HG03060 (cell line): ENCODE measurements around the gene TRIM3.
"Not testable (repeated sequence)": the region's sequence is repeated elsewhere in the genome, so short reads cannot be mapped to it uniquely, and the experiment has no call there.

Experiments
- ATAC-seq: cut with Tn5 transposase; IDR thresholded peaks from one replicate; pipeline ENCODE4 v1.9.1; 2021; ENCODE audit warnings: low read depth, moderate number of reproducible peaks; ENCODE audit not compliant: unreplicated experiment

The TRIM3 gene

GRCh38 chr11:6473451-6474412, at the start of gene TRIM3:
Gene TRIM3 (minus strand): TSS chr11:6473941. CDS start chr11:6465695, 8,246 bp downstream.
- ATAC-seq, result no peak

DNA sequence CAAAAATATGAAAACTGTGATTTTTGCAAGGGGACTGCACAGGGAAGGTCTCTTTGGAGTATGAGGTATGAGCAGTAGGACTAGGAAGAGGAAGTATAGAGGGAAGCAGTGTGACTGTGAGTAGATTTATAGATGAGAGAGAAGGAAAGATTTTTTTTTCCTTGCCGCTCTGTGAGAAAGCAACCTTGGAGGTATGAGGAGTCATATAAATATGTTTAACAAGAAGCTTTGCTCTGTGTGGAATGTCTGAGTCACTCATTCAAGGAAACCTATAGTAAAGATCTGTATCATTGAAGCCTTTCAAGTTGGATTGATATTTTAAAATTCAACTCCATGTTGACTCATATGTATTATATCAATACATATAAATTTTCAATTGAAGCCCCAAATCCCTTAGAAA, 49.5 kb upstream of the TRIM3 start:
- ATAC-seq, result no peak

GRCh38 chr11:6521946-6522345, 48.2 kb upstream of the TRIM3 start:
- ATAC-seq, result not testable (repeated sequence)

- ATAC-seq, result no peak
Measured at GRCh38 chr11:6520265-6520664, 46.5 kb upstream of the TRIM3 start.

DNA sequence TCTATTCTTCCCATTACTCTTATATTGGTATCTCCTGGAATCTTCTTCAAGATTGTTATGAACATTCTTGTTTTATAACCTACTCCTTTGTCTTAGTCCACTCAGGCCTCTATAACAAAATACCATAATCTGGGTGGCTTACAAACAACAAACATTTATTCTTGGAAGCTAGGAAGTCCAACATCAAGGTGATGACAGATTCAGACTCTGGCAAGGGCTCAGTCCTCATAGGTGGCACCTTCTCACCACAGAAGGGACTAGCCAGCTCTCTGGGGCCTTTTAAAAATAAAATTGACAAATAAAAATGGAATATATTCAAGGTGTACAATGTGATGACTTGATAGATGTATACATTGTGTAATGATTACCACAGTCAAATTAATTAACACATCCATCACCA, 43.1 kb upstream of the TRIM3 start:
- ATAC-seq, result no peak

DNA sequence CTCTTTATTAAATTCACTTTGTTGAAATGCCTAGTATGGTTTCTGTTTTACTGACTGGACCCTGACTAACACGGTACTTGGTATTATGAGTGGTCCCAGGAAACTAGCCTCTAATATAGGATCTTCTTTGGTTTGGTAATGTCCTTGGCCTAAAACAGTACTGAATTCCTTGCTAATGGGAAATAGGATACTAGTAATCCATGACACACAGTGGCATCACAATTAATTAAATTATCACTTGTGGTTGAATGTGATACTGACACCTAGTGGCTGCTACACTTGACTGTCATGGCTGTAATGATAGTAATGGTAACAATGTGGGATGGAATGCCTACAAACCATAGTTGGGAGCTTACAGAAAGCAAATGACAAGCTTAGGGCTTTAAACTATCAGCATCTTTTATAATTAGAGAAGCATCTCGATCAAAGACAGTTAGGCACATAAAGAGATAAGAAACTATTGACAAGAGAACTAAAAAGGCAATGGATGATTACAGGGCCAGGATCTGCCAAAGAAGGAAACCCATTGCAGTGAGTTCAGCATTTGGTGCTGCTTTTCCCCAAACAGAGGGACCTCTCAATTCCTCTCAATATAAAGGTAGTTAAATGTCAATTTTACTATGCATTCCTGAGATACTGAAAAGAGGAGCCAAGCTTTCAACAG, 32.0 kb upstream of the TRIM3 start:
- no peak for ATAC-seq

DNA sequence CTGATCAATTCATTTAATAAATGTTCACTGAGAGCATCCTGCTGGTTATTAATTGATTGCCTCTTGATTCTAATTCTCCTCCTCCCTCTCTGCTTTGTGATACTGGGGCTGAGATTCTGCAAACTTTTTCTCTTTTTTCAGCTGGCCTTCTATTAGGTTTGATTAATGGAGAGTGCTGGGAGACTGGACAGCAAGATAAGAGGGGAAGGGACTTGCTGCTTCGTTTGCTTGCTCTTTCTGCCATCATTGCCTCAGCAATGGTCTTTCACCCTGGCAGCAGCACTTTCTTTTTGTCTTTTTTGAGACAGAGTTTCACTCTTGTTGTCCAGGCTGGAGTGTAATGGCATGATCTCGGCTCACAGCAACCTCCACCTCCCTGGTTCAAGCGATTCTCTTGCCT, 30.4 kb upstream of the TRIM3 start:
- no peak for ATAC-seq

DNA sequence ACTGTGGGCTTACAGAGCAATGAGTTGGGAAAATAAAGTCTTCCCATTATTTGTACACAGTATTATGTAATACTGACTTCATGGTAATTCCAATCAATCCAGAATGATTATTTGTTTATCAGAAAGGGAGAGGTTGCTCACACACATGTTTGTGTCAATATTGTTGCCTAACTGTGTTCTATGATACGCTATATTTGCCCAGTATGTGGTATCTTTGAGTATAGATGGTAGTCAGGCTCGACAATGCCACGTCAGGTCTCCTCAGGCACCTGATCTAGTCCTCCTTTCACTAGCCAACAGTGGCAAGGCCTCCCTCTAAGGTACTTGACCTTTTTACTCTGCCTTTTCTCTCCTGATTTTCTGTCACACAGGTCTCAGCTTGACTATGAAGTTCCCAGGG, 28.6 kb upstream of the TRIM3 start:
- no peak for ATAC-seq

DNA sequence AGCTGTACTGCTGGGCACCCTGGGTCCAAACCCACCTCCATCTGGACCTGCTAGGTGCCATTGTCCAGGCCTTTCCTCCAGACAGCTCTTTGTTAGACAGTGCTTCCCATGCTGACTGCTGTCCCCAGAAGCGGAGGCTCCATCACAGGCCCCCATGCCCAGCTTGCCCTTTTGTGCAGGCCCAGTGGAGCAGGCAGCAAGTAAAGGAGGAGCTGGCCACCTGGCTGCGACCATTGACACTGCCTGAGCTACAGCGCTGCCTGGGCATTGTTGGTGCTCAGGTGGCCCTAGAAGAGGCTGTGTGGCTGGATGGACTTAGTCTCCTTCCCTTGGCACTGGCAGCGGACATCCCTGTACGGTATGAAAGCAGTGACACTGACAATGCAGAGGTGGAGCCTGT, 24.8 kb upstream of the TRIM3 start:
- no peak for ATAC-seq

DNA sequence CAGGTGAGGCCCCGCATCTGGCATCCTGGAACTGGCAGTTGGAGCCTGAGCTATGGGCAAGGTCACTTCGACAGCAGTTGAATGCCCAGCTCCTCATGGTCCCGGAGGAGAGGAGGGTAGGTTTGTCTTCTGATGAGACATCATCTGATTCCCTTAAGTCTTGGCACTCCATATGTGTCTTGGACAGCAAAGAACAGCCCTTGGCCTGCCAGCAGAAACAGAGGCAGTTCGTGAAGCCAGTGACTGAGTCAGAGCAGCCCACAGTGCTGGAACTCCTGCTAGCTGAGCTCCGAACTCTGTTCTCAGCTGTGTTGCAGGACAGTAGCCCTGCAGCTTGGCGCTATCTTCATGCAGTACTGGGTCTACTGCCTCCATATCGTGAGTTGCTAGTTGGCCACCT, 24.4 kb upstream of the TRIM3 start:
- no peak for ATAC-seq

- no peak for ATAC-seq
Measured at GRCh38 chr11:6497069-6497839, 23.5 kb upstream of the TRIM3 start, which contains the start of gene DNHD1. Gene DNHD1 (plus strand): TSS chr11:6497280. CDS start chr11:6498216, 936 bp downstream.

DNA sequence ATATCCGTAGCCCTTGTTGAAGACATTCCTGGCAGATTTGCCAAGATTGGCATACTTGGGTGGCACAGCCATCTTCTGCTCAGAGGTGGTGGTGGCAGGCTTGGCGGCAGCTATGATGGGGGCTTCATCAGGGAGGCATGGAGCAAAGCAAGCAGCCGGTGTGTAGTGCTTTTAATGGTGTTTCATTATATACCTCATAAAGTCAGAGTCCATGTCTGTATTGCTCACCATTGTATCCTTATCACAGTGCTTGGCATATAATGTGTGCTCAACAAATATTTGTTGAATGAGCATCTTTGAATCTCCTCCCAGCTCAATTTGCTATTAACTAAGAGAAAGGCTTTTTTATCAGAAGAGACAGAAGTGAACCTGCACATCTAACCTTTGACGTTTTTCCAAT, 15.6 kb upstream of the TRIM3 start:
- ATAC-seq, result no peak

DNA sequence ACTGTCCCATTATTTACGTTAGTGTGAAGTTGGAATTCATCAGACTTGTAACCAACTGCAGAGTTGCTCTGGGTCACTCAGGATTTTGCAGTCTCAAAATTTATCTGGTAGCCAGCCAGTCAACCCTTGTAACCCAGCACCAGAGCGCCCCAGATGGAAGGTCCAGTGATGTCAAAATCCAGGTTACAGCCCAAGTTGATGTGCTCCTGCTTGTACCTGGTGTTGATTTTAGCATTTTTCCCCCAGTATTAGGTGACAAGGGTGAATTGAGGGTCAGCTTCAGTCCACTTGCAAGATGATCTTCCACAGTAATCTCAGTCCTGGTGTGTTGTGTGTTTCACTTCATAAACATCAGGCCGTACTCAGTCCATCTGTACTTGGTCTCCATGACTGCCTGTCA, 15.1 kb upstream of the TRIM3 start:
- no peak for ATAC-seq

DNA sequence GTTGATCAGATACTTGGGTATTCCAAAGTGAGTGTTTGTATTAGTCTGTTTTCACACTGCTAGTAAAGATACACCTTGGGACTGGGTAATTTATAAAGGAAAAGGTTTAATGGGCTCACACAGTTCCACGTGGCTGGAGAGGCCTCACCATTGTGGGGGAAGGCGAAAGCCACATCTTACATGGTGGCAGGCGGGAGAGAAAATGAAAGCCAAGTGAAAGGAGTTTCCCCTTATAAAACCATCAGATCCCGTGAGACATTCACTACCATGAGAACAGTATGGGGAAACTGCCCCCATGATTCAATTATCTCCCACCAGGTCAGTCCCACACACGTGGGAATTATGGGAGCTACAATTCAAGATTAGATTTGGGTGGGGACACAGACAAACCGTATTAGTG, 14.6 kb upstream of the TRIM3 start:
- no peak for ATAC-seq

GRCh38 chr11:6486938-6487337, 13.2 kb upstream of the TRIM3 start:
- ATAC-seq, result no peak

- no peak for ATAC-seq
Measured at GRCh38 chr11:6486256-6486655, 12.5 kb upstream of the TRIM3 start.

DNA sequence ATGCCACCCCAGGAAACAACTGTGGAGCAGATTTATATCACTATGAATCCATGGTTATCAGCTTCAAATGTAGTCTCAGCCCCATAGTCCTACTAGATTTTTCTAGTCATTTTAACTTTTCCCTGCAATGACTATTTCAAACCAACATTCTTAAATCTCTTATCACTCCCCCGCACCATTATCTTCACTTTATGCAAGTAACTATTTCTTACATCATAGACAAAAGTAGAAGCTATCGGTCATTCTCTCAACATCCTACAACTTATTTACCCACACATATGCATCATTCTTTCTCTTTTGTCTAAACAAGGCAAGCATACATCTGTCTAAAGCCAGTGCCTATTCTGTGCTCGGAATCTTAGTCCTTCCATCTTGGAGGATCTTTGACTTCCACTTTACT, 11.9 kb upstream of the TRIM3 start:
- no peak for ATAC-seq

DNA sequence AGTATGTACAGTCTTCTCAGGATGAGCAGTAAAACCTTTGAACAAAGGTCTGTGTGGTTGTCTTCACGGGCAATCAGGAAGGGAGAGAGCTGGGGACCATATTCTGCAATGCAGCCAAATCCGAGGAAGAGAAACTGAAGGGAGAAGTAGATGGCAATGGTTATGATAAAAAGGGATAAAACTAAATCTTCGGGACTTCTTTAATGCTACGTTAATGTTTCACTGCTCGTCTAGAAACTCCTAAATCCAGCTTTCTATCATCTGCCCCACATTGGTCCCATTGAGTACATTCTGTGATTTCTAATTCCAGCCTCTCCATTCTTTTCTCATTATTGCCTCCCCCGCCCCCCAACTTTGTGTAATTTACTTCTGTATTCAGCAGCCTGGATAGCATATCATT, 9.3 kb upstream of the TRIM3 start:
- ATAC-seq, result no peak

- no peak for ATAC-seq
Measured at GRCh38 chr11:6482441-6482840, 8.7 kb upstream of the TRIM3 start.

GRCh38 chr11:6481924-6482275, 8.2 kb upstream of the TRIM3 start:
- no peak for ATAC-seq
